Endometrial microvascular endothelial cells (primary cell): ENCODE results near the gene ATXN3L. TPM values are rescaled to one million over a fixed set of nuclear protein-coding genes. Genes with fewer than 3 reads are reported as not detected.

ENCODE experiments used
- in situ Hi-C: cut with HindIII; loops from 2 replicates; pipeline ENCODE4 v1.10.0; 2017; ENCODE audit warnings: low sequenced_read_pairs, low pct_unique_long_range_greater_than_20kb; ENCODE audit errors: inconsistent ontology term
- total RNA-seq: library from RNA; depleted of rRNA; stranded (reverse); fragments of >200 nt; gene quantifications from one replicate; pipeline ENCODE4 v1.2.3, GENCODE V29; 2015; ENCODE audit errors: inconsistent ontology term

Gene ATXN3L
- total RNA-seq, 1 donor from 2014 or later: not detected

DNA sequence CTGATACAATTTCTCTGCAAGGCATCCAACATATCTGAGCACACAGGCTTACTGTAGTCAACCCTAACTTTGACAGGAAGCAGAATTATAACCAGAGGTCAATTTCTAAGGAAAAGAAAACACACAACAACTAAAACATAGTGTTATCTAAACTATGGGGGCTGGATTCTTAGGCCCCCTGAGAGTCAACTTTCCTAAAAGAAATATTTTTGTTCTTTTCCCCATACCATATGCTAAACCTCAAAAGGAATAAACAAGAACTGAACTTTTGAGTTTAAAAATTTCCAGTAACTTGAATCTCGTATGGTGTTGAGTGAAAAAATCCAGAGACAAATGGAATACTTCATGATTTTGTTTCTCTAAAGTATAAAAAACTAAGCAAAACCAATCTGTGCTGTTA is 42.9 kb downstream of the ATXN3L start:
- in situ Hi-C loops: no loop called here

DNA sequence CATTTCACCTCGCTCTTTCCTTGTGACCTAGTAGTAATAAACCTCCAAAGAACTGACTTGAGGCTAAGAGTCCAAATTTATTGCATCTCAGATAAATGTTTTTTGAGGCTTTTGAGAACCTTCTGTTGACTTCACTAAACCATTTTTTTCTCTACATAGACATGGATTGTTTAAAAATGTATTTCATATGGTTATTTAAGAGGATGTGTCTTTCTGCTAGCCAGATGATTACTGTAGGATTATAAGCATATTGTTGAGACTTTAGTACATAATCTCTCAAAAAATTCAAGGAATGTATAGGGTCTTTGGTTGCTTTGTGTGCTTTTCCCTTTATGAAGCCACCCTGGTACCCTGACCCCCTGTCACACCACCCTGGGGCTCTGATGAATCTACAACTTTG is 44.8 kb downstream of the ATXN3L start:
- in situ Hi-C loops: no loop called here

DNA sequence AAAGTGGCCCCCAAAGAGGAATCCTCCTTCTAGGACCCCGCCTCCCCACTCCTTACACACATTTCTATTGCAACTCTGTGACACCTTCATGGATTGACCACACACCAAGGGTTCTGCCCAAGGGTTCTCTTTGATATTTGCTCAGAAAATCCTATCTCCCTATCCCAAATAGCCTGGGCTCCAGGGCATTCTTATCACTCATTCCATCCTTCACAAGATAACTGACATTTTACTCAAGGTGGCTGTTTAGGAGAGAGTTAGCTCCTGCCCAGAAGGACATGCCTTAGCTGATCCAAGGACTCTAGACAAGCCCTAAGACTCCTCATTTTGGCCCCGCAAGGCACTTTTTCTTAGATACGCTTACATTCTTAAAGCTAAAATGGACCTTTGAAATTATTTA is 47.4 kb downstream of the ATXN3L start:
- in situ Hi-C loops: no loop called here

- in situ Hi-C loops: no loop called here
Observed at GRCh38 chrX:13271511-13271910, 48.3 kb downstream of the ATXN3L start.

DNA sequence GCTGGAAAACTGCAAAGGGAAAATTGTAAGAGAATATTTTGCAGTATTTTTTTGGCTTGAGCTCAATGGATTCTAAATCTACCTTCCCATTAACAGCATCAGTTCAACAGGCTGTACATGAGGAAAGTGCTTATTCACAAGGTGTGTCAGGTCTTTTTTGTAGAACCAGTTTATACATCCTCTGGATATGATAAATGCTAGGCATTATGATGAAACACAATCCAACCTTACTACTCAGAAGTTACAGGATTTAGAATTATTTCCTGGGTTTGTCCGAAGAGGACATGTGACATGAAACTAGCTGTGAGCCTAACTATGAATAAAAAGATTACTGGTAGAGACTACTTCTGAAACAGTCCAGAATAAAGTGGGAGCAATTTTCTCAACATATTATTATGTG is 49.5 kb downstream of the ATXN3L start:
- in situ Hi-C loops: no loop called here

DNA sequence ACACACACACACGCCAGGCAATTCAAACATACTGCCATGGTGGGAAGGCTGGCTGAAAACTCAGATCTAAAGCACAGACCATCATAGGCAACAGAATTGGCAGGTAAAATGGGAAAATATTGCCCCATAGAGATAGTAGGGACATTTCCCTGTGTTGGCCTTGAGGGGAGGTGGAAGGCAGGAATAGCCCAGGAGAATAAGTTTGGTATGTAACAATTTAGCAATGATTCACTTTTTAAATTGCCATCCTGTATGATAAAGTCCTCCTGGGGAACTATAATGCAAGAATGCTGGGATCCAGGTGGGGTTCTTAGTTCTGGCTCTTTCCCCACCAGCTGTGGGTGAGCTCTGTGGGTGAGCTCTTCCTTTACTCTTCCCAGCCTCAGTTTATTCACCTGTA is 51.0 kb downstream of the ATXN3L start:
- in situ Hi-C loops: no loop called here

Other genes with a start within 250 kb of the ATXN3L start
- gene EGFL6, start 249.5 kb upstream of the ATXN3L start, total RNA-seq: not detected